HK-2 (cell line): ENCODE measurements around the gene PTPRN2.
"Not testable (repeated sequence)": the region's sequence is repeated elsewhere in the genome, so short reads cannot be mapped to it uniquely, and the experiment has no call there.

Experiments
- DNase-seq: peaks from one replicate; pipeline ENCODE4 v3.0.0-alpha.2; 2018; ENCODE audit not compliant: unreplicated experiment

PTPRN2 gene

DNA sequence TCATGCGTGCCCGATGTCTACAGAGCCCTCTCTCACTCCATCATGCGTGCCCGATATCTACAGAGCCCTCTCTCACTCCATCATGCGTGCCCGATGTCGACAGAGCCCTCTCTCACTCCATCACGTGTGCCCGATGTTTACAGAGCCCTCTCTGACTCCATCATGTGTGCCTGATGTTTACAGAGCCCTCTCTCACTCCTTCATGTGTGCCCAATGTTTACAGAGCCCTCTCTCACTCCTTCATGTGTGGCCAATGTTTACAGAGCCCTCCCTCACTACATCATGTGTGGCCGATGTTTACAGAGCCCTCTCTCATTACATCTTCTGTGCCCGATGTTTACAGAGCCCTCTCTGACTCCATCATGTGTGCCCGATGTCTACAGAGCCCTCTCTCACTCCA is 740.9 kb downstream of the PTPRN2 start:
- DNase-seq = not testable (repeated sequence)

DNA sequence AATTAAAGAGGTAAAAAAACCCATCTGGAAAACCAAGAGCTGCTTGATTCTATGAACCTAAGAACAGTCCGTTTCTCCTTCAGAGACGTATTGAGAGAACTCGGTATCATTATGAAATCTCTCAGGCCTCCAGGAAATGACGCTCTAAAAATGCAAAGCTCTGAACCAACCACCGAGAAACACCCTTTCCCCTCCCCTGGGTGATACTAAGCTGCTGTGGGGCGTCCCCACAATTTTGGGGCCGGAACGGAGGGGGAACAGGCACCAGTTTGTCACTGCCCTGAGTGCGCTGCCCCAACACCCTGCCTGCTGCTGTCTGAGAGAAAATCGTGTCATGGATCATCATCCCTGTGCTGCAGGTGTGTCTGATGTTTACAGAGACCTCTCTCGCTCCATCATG is 741.4 kb downstream of the PTPRN2 start:
- no peak for DNase-seq

DNA sequence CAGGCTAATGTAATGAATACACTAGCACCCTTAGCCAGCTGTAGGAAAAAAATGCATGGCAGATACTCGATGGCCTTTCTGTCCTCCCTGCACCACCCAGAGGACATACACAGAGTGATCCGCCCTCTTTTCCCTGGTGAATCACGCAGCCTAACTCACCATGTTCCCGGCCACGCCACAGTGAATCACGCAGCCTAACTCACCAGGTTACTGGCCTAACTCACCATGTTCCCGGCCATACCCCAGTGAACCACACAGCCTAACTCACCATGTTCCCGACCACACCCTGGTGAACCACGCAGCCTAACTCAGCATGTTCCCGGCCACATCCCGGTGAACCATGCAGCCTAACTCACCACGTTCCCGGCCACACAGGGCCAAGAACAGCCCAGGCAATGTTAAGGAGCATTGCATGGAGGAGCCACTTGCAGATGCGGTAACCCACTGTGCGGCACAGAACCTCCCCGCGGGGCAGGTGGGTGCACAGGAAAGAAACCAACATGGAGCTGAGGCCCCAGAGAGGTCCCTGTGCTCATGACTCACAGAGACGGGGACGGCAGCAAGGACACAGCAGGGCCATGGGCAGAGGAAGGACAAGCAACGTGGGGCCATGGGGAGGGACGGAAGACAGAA is 742.3 kb downstream of the PTPRN2 start:
- no peak for DNase-seq

DNA sequence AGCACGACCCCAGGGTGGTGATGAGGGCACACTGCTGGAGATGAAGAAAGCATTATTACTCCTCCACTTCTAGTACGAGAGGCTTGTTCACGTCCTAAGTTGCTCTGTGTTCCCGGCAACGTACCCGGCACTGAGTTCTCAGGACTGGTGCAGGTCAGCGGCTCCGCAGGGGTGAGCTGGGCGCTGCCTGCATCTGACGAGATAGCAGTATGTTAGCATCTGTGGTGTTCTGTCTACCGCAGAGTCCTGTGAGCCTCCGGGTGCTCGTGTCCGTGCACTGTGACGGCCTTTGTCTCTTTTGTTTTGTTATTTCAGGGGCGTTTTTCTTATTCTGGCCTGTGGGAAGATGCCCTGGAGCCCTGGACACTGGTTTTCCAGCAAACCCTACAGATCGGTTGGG is 743.0 kb downstream of the PTPRN2 start:
- DNase-seq = no peak

DNA sequence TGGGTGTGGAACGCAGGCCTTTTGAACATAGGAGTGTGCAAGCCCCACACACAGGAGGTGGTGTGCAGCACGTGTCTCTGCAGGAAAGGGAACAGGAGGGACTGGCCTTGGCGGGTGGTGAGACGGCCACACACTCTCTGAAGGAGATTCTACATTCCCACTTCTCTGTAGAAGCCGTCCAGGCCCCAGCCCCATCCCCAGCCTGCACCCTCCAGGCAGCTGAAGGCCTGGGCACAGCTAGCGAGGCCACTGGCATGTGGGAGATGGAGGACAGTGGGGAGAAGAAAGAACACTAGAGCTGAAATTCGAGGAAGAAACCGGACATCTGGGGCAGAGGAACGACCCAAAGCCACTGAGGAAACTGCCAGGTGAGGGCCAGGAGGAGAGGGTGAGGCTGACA is 743.5 kb downstream of the PTPRN2 start:
- no peak for DNase-seq

DNA sequence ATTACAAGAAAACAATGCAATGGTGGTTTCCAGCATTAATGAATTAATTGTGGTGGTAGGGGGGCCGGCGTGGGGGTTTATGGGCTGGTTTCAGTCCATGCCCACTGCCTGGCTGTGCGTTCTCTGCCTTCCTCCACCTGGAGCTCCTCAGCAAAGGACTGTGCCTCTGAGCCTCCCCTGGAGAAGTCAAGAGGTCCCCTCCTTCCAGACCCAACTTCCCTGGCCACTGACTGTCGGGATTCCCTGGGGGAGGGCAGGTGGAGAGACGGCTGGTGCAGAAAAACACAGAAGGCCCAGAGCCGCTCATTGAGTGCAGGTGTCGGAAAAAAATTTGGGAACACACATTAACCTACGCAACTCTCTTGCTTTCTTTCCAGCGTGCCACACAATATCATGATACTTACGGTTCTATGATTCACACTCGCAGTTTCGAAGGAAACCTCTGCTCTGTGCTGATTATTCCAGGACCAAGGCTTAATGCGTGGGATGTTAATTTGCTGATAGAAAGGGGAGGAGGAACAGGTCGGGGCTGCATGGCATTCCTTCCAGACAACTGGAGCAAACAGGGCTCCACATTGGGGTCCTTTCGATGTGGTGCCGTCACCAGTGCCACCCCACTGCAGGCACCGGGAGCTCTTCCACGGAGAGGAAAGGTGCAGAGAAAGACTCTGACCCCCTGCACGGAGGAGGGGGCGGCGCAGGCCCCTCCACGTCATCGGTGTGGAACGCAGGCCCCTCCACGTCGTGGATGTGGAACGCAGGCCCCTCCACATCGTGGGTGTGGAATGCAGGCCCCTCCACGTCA is 744.1 kb downstream of the PTPRN2 start:
- no peak for DNase-seq

DNA sequence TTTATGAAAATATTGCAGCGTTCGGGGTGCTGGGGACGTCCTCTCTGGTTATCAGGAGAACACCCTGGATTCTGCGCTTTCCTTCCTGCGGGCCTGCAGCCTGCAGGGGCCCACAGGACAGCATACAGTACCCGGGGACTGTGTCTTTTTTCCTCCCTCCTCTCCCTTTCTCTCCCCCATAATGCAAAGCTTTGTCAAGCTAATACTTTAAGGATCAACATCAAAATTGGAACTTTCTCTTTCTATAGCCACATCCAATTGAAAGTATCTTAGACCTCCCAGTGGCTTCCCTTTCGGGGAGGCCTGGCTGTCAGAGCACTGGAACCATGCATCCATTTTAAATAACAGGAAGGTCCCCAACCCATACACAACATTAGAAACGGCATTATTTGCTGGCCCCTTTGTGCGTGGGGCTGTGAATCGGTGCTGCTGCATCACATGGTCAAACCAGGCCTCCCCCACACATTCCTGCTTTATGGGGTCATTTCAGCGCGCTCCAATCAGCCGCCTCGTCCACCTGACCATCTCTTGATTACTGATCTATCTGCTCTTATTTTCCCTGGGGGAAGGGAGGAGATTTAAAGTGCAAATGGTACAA is 745.8 kb downstream of the PTPRN2 start:
- DNase-seq = no peak

DNA sequence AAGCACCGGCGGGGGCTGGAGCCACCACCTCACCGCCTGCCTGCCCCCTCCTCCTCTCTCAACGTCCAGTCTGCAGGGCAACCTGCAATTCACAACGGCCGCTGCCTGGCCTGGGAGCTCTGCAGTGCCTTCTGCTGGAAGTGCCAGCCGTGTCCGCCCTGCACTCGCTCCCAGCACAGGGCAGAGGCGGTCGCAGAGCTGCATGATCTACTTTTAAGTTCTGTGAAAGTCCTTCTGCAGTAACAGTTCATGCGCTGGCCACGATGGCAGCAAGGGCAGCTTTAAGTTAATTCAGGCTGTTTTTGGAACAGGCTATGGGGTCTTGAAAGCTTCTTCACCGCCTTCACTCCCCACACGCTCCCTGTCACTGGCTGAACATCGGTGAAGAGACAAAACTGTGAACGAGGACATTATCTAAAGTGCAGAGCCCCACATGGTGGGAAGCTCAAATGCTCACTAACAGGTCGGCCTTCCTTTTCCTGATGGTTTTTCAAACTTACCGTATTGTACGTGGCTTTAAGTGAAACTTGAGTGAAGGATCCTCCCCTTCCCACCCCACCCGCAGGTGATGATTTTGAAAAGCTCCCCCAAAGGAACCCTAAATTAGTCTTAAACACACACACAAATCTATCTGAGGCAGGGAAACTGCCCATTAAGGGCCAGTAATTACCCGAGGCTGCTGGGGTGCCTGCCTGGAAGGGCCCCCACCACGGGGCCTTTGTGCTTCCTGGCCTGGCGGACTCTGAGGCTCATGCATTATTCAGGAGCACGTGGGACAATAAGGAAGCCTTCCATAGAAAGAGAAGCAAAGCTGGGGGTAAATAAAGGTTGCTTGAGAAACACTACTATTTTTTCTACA is 746.5 kb downstream of the PTPRN2 start:
- no peak for DNase-seq

DNA sequence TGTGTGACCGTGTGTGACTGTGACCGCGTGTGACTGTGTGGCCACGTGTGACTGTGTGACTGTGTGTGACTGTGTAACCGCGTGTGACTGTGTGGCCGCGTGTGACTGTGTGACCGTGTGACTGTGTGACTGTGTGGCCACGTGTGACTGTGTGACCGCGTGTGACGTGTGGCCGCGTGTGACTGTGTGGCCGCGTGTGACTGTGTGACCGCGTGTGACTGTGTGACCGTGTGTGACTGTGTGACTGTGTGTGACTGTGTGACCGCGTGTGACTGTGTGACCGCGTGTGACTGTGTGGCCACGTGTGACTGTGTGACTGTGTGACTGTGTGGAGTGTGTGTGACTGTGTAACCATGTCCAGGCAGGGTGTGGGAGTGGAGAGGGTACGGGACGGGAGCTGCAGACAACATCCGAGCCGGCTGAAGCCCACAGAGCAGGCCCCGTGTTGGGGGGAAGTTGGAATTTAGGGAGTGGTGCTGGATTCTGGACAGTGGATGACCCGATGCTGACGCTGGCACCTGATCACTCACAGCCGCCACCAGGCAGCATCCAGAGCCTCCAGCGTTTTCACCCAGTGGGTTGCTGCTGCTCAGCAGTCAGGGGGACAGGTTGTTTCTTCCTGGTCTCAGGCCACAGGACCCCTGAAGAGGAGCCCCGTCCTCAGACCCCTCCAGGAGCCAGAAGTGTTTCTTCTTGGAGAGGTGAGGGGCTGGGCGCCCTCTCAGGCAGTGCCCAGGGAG is 747.3 kb downstream of the PTPRN2 start:
- no peak for DNase-seq

DNA sequence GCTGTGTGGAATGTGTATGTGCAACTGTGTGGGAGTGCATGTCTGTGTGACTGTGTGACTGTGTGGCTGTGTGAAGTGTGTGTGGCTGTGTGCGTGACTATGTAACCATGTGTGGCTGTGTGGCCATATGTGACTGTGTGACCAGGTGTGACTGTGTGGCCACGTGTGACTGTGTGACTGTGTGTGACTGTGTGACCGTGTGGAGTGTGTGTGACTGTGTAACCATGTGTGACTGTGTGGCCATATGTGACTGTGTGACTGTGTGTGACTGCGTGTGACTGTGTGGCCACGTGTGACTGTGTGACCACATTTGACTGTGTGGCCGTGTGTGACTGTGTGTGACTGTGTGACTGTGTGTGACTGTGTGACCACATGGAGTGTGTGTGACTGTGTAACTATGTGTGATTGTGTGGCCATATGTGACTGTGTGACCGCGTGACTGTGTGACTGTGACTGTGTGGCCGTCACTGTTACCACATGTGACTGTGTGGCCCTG is 747.9 kb downstream of the PTPRN2 start:
- no peak for DNase-seq

DNA sequence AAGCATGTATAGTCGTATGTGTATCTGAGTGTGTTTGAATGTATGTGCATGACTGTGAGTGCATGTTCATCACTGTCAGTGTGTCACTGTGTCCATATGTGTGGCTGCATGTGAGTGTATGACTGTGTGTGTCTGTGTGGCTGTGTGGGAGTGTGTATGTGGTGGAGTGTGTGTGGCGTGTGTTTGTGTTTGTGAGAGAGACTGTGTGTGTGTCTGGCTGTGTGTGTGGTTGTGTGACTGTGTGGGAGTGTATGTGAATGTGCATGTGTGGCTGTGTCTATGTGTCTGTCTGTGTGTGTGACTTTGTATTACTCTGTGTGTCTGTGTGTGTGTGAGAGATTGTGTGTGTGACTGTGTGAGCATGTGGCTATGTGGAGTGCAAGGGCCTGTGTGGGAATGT is 748.4 kb downstream of the PTPRN2 start:
- no peak for DNase-seq

DNA sequence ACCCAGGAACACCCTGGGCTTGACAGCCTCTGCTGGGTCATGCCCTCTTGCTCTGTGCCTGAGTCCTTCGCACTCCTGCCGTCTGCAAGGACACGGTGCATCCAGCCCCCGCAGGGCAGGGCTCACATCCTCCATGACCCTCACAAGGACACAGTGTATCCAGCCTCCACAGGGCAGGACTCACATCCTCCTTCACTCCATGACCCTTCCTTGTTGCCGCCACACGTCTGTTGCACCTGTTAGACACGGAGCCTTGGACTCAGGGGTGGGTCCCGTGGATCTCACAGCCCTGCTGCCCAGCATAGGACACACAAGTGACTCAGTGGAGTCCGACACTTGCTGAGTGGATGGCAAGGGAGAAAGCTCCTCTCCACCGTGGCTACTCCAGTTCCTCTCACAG is 750.1 kb downstream of the PTPRN2 start:
- no peak for DNase-seq

DNA sequence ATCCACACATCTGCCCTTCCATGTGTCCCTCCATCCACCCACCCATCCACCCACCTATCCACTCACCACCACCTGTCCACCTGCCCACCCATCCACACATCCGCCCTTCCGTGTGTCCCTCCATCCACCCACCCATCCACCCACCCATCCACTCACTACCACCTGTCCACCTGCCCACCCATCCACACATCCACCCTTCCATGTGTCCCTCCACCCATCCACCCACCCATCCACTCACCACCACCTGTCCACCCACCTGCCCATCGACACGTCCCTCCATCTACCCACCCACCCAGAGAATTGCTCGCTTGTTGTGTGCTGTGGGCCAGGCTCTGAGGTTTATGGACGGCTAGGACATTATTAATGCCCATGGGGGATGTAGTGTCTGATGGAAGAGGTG is 750.6 kb downstream of the PTPRN2 start:
- DNase-seq = no peak

DNA sequence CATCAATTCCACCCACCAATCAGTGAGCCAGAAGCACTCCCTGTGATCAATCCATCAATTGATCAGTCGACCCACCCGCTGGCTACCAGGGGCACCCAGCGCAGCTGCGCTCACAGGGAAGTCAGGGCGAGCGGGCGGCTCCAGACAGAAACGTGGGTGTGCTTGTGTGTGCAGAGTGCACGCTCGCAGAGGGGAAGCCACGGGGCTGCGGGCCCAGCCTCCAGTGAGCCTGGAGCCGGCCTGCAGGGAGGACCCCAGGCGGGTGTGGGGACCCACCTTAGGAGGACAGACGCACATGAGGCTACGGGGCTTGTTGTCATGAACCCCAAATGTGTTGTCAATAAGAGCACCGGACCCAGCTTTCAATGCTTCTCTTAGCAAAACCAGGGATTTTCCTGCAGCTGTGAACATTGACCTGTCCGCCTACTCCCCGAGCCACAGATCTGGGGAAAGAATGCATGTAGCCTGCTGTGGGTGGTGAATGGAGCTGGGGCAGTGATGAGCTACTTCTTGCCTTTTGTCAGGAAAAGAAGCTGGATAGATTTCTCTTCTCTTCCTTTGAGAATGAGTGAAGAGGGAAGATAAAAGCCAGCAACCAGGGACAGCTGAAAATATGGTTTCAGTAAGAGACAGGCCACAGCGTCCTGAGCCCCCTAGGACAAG is 753.0 kb downstream of the PTPRN2 start:
- DNase-seq = no peak

DNA sequence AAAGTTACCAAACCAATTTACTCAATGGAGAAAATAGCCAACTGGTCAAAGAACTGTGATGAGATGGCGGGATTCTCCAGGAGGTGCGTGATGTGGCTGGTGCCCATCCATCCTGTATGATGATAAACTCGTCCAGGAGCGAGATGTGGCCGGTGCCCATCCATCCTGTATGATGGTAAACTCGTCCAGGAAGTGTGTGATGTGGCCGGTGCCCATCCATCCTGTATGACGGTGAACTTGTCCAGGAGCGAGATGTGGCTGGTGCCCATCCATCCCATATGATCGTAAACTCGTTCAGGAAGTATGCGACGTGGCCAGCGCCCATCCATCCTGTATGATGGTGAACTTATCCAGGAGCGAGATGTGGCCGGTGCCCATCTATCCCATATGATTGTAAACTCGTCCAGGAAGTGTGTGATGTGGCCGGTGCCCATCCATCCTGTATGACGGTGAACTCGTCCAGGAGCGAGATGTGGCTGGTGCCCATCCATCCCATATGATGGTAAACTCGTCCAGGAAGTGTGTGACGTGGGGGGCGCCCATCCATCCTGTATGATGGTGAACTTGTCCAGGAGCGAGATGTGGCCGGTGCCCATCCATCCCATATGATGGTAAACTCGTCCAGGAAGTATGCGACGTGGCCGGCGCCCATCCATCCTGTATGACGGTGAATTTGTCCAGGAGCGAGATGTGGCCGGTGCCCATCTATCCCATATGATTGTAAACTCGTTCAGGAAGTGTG is 754.6 kb downstream of the PTPRN2 start:
- DNase-seq = no peak

DNA sequence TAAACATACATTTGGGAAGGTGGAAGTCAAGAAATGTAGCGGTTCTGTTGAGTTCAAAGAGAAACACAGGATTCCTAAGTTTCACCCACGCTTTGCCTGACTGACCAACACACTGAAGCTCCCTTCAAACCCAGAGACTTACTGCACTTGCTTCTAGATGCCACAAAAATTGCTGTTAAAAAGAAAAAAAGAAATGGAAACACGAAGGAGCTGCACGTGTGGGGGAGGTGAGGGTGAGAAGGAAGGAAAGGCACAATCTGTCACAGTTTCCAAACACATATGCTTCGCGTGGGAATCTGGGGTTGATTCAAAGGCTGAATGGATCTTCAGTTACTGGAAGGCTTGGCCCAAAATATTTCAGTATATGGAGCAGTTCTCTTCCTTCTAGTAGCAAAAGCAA is 755.2 kb downstream of the PTPRN2 start:
- DNase-seq = no peak

DNA sequence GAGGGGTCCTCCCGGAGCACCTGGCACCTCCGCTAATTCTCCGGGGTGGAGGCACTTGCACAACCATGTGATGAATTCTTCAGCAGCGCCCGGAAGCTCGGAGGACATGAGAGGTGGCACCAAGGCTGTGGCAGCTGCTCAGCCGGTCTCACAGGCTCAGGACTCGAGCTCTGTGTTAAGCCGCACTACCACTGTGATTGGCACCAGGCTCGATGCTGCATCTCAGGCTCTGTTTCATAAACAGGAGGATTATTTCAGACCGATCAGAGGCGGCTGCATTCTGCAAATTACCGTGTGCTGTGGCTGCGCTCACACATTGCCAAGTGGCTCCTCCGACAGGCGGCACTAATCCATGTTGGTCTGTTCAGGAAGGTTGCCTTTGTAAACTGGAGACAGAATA is 755.6 kb downstream of the PTPRN2 start:
- DNase-seq = no peak

DNA sequence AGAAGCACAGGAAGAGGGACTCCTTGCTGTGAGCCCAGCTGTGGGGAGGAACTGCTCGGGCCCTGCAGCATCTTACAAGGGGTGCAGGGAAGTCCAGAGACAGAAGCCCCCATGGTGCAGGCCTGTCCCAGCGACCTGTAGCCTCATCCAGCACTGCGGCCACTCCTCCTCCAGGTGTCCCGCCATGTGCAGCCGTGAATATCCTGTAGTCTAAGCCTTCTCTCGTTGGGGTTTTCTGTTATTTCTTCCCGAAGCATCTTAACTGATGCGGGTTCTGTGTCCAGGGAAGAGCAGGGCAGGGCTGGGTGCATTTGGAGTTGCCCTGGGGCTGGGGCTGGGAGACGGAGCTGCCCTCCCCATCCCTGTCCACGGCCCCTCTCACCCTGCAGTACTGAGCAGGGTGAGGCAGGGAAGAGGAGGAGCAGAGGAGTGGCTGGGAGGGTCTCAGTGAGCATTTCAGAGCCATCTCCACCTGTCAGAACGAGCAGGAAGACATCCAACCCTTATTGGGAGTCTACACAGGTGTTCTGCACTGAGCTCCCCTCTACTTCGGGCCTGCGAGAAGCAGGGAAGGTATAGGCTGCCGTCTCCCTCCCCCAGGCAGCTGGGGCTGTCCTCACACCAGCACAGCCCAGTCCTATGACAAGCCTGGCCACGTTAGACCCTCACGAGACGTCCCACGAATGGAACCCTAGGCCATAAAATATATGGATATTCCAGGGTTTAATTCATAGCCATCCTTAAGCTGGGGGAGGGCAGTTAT is 756.3 kb downstream of the PTPRN2 start:
- no peak for DNase-seq

DNA sequence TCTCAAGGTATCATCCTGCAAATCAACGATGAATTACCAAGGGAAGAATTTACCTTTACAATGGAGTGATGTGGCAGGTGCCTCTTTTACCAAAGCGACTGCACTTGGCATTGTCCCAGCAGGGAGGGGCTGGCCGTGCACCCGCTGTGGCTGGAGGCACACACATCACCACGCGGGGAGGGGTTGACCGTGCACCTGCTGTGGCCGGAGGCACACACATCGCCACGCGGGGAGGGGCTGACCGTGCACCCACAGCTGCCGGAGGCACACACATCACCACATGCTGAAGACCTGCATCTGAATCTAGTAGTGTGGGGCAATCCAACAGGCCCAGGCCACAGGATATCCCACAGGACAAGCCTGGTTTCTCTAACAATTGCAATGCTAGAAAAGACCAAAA is 757.3 kb downstream of the PTPRN2 start:
- DNase-seq = no peak
